NCI-H446 (cell line): ENCODE data around the gene HCN3.
"Not testable (repeated sequence)": the region's sequence is repeated elsewhere in the genome, so short reads cannot be mapped to it uniquely, and the experiment has no call there.

Source experiments
- DNase-seq, 2 experiments: peaks; one replicate each; lab custom pipeline; 2025; lab: John Stamatoyannopoulos, UW

The HCN3 gene

DNA sequence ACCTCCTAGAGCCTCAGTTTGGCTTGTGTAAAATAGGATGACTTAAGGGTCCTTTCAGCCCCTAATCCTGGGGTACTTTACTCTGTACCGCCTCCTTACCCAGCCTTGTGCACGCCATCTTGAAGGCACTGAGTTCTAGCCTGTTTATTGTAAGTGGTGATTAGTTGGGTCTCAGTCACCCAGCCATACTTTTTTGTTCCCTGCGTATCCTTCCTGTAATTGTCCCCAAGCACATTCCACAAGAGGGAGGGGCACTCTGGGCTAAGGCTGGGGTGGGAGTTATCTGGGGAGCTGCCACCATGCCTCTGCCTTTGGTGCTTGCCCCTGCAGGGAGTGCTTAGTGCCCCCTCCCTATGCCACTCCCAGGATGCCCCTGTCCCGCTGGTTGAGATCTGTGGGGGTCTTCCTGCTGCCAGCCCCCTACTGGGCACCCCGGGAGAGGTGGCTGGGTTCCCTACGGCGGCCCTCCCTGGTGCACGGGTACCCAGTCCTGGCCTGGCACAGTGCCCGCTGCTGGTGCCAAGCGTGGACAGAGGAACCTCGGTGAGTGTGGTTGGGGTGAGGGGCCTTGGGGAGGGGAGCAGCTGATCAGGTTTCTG, 32.3 kb downstream of the HCN3 start:
- DNase-seq, result peak in 1 of 2 experiments; percentile 44

- peak in 1 of 2 experiments; percentile 37 for DNase-seq
Measured at GRCh38 chr1:155313261-155313660, 36.0 kb downstream of the HCN3 start.

DNA sequence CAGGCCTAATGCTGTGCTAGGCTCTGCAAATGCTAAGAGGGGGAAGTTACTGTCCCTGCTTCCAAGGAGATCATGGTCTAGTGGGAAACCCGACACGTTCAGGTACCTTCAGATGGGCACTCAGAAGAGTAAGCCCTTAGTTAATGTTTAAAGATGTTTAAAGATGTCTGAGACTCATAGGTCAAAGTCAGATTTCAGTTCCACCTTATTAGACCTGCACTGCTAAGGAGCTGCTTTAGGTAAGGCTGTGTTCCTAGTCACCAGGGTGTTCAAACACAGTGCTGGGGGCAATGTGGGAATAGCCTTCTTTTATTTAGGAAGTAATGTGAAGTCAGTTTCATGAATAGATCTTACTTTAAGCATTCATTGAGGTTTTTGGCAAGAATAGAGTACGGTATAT, 39.7 kb downstream of the HCN3 start:
- DNase-seq, result no peak

DNA sequence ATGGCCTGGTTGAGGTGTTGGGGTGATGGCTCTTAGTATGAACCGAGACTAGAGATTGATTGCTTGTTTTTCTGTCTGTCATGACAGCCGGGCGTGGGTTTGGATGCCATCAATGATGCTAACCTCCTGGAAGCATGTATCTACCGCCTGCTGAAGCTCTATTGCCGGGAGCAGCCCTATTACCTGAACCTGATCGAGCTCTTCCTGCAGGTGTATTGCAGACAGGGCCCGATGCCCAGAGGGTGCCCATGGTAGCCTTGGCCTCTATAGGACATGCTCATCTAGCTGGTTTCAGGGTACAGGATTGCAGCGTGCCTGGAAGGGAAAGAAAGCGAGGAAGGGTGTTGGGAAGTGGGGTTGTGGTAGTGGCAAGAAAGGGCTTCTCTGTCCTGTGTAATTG, 40.8 kb downstream of the HCN3 start:
- no peak for DNase-seq

DNA sequence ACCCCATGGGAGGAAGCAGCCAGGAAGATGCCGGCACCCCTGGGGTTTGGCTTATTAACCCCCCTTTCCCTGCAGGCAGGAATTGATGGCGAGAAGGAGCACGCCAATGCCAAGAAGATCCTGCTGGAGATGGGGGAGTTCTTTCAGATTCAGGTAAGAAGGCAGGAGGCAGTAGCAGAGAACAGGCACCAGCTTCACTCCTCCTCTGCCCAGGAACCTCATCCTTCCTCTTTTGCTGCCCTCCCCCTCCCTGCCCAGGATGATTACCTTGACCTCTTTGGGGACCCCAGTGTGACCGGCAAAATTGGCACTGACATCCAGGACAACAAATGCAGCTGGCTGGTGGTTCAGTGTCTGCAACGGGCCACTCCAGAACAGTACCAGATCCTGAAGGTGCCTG, 42.3 kb downstream of the HCN3 start:
- DNase-seq, result no peak

DNA sequence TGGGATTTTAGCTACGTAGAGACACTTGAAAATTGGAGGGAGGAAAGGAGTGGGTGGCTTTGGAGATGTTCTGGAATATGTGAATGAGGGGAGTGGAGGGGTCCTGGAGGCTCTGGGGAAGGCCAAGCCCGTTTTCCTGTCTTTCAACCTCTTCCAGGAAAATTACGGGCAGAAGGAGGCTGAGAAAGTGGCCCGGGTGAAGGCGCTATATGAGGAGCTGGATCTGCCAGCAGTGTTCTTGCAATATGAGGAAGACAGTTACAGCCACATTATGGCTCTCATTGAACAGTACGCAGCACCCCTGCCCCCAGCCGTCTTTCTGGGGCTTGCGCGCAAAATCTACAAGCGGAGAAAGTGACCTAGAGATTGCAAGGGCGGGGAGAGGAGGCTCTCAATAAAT, 43.0 kb downstream of the HCN3 start:
- no peak for DNase-seq

GRCh38 chr1:155320661-155321617, 43.7 kb downstream of the HCN3 start, which contains the start of gene RUSC1:
Gene RUSC1, plus strand, starts transcription at chr1:155320894. Its CDS starts 880 bp downstream, at chr1:155321774.
- no peak for DNase-seq

GRCh38 chr1:155321639-155322503, 44.6 kb downstream of the HCN3 start:
- no peak for DNase-seq

DNA sequence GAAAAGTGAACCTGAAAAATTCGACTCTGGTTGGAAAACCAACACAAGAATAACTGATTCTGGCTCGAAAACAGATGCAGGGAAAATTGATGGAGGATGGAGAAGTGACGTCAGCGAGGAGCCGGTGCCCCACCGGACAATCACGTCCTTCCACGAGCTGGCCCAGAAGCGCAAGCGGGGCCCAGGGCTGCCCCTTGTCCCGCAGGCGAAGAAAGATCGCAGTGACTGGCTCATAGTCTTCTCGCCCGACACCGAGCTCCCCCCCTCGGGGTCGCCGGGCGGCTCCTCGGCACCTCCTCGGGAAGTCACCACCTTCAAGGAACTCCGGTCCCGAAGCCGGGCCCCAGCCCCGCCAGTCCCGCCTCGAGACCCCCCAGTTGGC, 45.3 kb downstream of the HCN3 start:
- no peak for DNase-seq

- peak; percentile 83 to 89 for DNase-seq
Measured at GRCh38 chr1:155322953-155323728, 45.9 kb downstream of the HCN3 start.

GRCh38 chr1:155323729-155324036, 46.4 kb downstream of the HCN3 start:
- DNase-seq, result peak; percentile 75 to 92

GRCh38 chr1:155324037-155324716, 46.9 kb downstream of the HCN3 start:
- DNase-seq, result peak; percentile 92 to 98

GRCh38 chr1:155324717-155325602, 47.7 kb downstream of the HCN3 start:
- DNase-seq, result peak in 1 of 2 experiments; percentile 58

GRCh38 chr1:155325603-155325893, 48.3 kb downstream of the HCN3 start:
- DNase-seq, result no peak

- no peak for DNase-seq
Measured at GRCh38 chr1:155326020-155326526, 48.8 kb downstream of the HCN3 start.

DNA sequence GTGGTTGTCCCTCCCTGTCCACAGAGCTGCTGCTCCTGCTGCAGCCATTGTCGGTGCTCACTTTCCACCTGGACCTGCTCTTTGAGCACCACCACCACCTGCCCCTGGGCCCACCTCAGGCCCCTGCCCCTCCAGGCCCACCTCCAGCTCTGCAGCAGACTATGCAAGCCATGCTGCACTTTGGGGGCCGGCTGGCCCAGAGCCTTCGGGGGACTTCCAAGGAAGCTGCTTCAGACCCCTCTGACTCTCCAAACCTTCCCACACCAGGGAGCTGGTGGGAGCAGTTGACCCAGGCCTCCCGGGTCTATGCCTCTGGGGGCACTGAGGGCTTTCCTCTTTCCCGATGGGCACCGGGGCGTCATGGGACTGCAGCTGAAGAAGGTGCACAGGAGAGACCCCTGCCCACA, 49.4 kb downstream of the HCN3 start:
- no peak for DNase-seq

DNA sequence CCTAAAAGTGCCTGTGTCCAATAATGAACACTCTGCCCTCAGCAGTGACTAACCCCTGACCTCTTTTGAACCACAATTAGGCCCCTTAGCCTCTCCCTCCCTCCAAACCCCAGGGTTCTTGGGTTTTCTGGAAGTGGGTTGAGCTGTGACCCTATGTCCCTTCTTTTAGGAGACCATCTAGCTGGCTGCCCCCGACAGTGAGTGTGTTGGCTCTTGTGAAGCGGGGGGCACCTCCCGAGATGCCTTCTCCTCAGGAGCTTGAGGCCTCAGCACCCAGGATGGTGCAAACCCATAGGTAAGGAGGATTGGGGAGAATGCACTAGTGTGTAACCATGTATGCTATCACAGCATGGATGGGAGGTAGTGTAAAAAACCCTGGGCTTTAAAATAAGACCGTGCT, 50.7 kb downstream of the HCN3 start:
- no peak for DNase-seq

DNA sequence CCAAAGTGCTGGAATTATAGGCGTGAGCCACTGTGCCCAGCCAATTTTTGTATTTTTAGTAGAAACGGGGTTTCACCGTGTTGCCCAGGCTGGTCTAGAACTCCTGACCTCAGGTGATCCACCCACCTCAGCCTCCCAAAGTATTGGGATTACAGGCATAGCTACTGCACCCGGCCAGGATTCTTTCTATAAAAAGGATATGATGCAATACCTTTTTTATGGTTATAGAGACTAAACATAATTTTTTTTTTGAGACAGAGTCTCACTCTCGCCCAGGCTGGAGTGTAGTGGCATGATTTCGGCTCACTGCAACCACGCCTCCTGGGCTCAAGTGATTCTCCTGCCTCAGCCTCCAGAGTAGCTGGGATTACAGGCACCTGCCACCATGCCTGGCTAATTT, 51.6 kb downstream of the HCN3 start:
- DNase-seq, result not testable (repeated sequence)

- DNase-seq, result no peak
Measured at GRCh38 chr1:155329980-155330598, 52.8 kb downstream of the HCN3 start.

- no peak for DNase-seq
Measured at GRCh38 chr1:155334962-155335361, 57.7 kb downstream of the HCN3 start.
